ENCODE data around the gene DFFB.
A peak's percentile ranks its signal among the peaks of the same experiment; 100 is the strongest.

DFFB gene

GRCh38 chr1:3898994-3899753 lies 41.9 kb downstream of the DFFB start:
- DNase-seq, result no peak

- DNase-seq, result no peak
These were observed 42.5 kb downstream of the DFFB start for GRCh38 chr1:3899754-3900149.

- peak; percentile 89 for DNase-seq
These were observed 43.1 kb downstream of the DFFB start, which contains the start of gene C1orf174 for GRCh38 chr1:3900150-3900968. Gene C1orf174 (minus strand): TSS chr1:3900272. CDS start chr1:3900186, 86 bp downstream.

- peak; percentile 56 for DNase-seq
These were observed 43.8 kb downstream of the DFFB start for GRCh38 chr1:3900969-3901529.

- DNase-seq, result peak; percentile 24
These were observed 44.8 kb downstream of the DFFB start for GRCh38 chr1:3902111-3902511.

GRCh38 chr1:3902571-3903091 lies 45.4 kb downstream of the DFFB start:
- DNase-seq, result no peak

- no peak for DNase-seq
These were observed 46.1 kb downstream of the DFFB start for GRCh38 chr1:3903141-3904005.

GRCh38 chr1:3904006-3904842 lies 46.9 kb downstream of the DFFB start:
- no peak for DNase-seq

GRCh38 chr1:3904843-3905185 lies 47.5 kb downstream of the DFFB start:
- no peak for DNase-seq

- no peak for DNase-seq
These were observed 48.1 kb downstream of the DFFB start for GRCh38 chr1:3905266-3905952.

GRCh38 chr1:3905953-3906671 lies 48.8 kb downstream of the DFFB start:
- no peak for DNase-seq

GRCh38 chr1:3906672-3907020 lies 49.4 kb downstream of the DFFB start:
- no peak for DNase-seq

- no peak for DNase-seq
These were observed 49.8 kb downstream of the DFFB start for GRCh38 chr1:3907031-3907534.

GRCh38 chr1:3907621-3908165 lies 50.4 kb downstream of the DFFB start:
- DNase-seq, result no peak

GRCh38 chr1:3908886-3909517 lies 51.7 kb downstream of the DFFB start:
- no peak for DNase-seq

GRCh38 chr1:3909615-3910014 lies 52.3 kb downstream of the DFFB start:
- no peak for DNase-seq

GRCh38 chr1:3910049-3910731 lies 52.9 kb downstream of the DFFB start:
- DNase-seq, result no peak
